Neural progenitor cell (in vitro differentiated cells): Measurements from ENCODE around the gene CLDN15.

Source experiments
- EZH2 ChIP-seq: fragments of 200-600 bp; sonication (generic); IDR thresholded peaks from 2 replicates; pipeline ENCODE4 v1.6.1; 2017; ENCODE audit warnings: antibody characterized with exemption, mild to moderate bottlenecking, moderate library complexity
- EZH2phosphoT487 ChIP-seq: fragments of 200-600 bp; sonication (generic); IDR thresholded peaks from 2 replicates; pipeline ENCODE4 v1.6.1; 2017; ENCODE audit warnings: antibody characterized with exemption
- TF ChIP-seq, protein P1 (sequence below): fragments of 200-600 bp; sonication (generic); IDR thresholded peaks from 2 replicates; pipeline ENCODE4 v1.5.1; 2017; ENCODE audit warnings: antibody characterized with exemption, mild to moderate bottlenecking

DNA sequence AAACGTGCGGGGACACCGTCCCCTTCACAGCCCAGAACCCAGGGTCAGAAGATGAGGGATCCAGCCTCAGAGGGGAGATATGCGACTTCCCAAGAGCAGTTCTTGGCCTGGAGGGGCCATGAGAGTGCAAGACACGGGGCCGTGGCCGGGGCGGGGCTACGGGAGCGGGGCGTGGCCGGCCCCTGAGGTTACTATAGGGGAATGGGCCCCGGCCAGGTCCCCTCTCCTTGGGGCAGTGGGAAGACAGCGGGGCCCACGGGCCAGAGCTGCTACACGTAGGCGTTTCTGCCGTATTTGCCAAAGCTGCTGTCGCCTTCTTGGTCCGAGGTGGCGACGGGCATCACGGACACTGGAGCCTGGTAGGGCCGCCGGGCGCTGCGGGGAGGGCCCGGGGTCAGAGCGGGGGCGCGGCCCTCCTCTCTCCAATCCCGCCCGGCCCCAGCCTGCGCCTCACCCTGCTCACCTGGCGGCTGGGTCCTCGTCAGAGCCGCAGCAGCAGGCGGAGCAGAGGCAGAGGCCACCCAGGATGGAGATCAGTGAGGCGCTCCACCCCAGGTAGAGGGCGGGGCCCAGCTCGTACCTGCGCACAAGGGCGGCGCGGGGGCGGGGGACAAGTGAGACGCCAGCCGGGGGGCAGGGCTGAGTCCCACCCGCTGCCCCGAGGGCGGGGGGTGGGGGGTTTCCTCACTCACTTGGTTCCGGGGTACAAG, 5.3 kb downstream of the CLDN15 start:
- TF ChIP-seq, protein P1, sequence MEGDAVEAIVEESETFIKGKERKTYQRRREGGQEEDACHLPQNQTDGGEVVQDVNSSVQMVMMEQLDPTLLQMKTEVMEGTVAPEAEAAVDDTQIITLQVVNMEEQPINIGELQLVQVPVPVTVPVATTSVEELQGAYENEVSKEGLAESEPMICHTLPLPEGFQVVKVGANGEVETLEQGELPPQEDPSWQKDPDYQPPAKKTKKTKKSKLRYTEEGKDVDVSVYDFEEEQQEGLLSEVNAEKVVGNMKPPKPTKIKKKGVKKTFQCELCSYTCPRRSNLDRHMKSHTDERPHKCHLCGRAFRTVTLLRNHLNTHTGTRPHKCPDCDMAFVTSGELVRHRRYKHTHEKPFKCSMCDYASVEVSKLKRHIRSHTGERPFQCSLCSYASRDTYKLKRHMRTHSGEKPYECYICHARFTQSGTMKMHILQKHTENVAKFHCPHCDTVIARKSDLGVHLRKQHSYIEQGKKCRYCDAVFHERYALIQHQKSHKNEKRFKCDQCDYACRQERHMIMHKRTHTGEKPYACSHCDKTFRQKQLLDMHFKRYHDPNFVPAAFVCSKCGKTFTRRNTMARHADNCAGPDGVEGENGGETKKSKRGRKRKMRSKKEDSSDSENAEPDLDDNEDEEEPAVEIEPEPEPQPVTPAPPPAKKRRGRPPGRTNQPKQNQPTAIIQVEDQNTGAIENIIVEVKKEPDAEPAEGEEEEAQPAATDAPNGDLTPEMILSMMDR = no peak
- no peak for TF ChIP-seq EZH2
- no peak for TF ChIP-seq EZH2phosphoT487
